Measurements from ENCODE around the gene CDKN2B.

CDKN2B gene

GRCh38 chr9:21993893-21994555 is 15.1 kb downstream of the CDKN2B start, which contains the start of gene CDKN2A:
TSS of gene CDKN2A (minus strand) at chr9:21994392.
- no peak for DNase-seq (ENCODE audit: low read depth in 2 of 2)

GRCh38 chr9:21993007-21993406 is 16.1 kb downstream of the CDKN2B start:
- no peak for DNase-seq (ENCODE audit: low read depth in 2 of 2)

- DNase-seq (ENCODE audit: low read depth in 2 of 2) = no peak
Measured at GRCh38 chr9:21991072-21991959, 17.8 kb downstream of the CDKN2B start.

GRCh38 chr9:21989440-21990189 is 19.5 kb downstream of the CDKN2B start:
- DNase-seq (ENCODE audit: low read depth in 2 of 2) = no peak

- DNase-seq (ENCODE audit: low read depth in 2 of 2) = no peak
Measured at GRCh38 chr9:21988056-21988990, 20.8 kb downstream of the CDKN2B start.

GRCh38 chr9:21985964-21986667 is 23.0 kb downstream of the CDKN2B start:
- no peak for DNase-seq (ENCODE audit: low read depth in 2 of 2)

GRCh38 chr9:21984101-21984500 is 25.0 kb downstream of the CDKN2B start:
- DNase-seq (ENCODE audit: low read depth in 2 of 2) = no peak

- no peak for DNase-seq (ENCODE audit: low read depth in 2 of 2)
Measured at GRCh38 chr9:21983561-21983935, 25.6 kb downstream of the CDKN2B start.

- no peak for DNase-seq (ENCODE audit: low read depth in 2 of 2)
Measured at GRCh38 chr9:21982861-21983560, 26.1 kb downstream of the CDKN2B start.

GRCh38 chr9:21982391-21982790 is 26.7 kb downstream of the CDKN2B start:
- no peak for DNase-seq (ENCODE audit: low read depth in 2 of 2)

- no peak for DNase-seq (ENCODE audit: low read depth in 2 of 2)
Measured at GRCh38 chr9:21976334-21976875, 32.7 kb downstream of the CDKN2B start.

GRCh38 chr9:21974722-21975409 is 34.2 kb downstream of the CDKN2B start:
- peak in 1 of 2 experiments; percentile 49 for DNase-seq (ENCODE audit: low read depth in 2 of 2)

- no peak for DNase-seq (ENCODE audit: low read depth in 2 of 2)
Measured at GRCh38 chr9:21974343-21974721, 34.8 kb downstream of the CDKN2B start.

- no peak for DNase-seq (ENCODE audit: low read depth in 2 of 2)
Measured at GRCh38 chr9:21972361-21972760, 36.7 kb downstream of the CDKN2B start.

GRCh38 chr9:21970800-21971640 is 38.1 kb downstream of the CDKN2B start:
- no peak for DNase-seq (ENCODE audit: low read depth in 2 of 2)

GRCh38 chr9:21969951-21970799 is 38.9 kb downstream of the CDKN2B start:
- DNase-seq (ENCODE audit: low read depth in 2 of 2) = no peak
